Measurements from ENCODE around the gene ACTA2. TPM values are rescaled to one million over a fixed set of nuclear protein-coding genes. Genes with fewer than 3 reads are reported as not detected.

The ACTA2 gene
- total RNA-seq, 2 donors from 2014 or later = 14.6 to 29.6 TPM

DNA sequence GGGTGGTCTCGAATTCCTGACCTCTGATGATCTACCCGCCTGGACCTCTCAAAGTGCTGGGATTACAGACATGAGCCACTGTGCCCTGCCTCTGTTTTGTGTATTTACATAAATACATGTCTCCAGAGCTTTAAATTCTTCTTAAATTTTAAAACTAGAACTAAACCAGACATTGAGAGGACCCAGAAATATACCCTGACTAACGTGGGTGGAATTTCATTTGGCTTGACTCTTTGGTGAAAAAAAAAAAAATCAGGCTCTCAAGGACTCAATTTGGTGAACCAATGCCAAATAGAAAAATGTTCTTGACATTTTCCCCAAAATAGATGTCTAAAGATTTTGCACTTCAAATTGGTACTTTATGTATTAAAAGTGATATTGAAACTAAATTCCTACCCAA, 21.4 kb upstream of the ACTA2 start:
- no peaks in the 10 kb centered on the region for H3K27me3 Mint-ChIP-seq
- H3K9me3 Mint-ChIP-seq = no peaks in the 10 kb centered on the region
- no peaks in the 10 kb centered on the region for H3K36me3 Mint-ChIP-seq (ENCODE audit: low read depth)
- H3K27ac Mint-ChIP-seq = no peak overlapping the region
- ATAC-seq (replicated peaks) = no peak
- no peak overlapping the region for H3K4me3 Mint-ChIP-seq
- peaks cover 2% of the 10 kb centered on the region for H3K4me1 Mint-ChIP-seq

DNA sequence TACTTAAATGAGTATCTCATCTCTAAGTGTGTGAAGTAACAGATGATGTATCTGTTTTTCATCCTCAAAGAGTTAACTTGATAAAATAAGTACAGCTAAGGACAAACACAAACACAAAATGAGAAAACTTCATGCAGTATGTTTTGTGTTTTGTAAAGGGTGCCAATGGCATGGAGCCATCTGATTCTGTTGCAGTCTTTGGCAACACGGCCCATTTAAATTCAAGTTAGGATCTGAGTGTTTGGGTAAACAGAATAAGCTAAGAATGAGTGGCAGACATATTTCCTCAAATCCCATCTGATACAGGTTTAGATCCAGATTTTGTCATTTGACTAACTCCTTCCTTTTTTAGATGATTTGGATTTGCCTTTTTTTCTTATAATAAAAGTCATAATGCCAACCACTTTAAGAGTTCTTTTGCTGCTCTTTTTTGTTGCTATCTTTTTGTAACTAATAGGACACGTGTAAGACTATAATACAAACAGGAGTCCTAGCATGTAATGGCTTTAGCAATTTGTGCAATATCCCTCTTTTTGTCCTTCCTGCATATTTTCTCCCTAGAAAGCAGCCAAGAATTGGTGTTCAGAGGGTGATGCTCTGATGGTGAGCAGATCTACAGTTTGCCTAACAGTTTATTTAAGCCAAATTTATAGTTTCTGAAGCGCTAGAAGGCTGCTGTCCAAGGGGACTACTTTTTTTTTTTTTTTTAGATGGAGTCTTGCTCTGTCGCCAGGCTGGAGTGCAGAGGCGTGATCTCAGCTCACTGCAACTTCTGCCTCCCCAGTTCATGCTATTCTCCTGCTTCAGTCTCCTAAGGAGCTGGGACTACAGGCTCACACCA, 18.9 kb upstream of the ACTA2 start:
- no peaks in the 10 kb centered on the region for H3K4me1 Mint-ChIP-seq
- no peaks in the 10 kb centered on the region for H3K9me3 Mint-ChIP-seq
- no peaks in the 10 kb centered on the region for H3K27me3 Mint-ChIP-seq
- no peak overlapping the region for H3K27ac Mint-ChIP-seq
- no peak overlapping the region for H3K4me3 Mint-ChIP-seq
- no peaks in the 10 kb centered on the region for H3K36me3 Mint-ChIP-seq (ENCODE audit: low read depth)
- ATAC-seq (replicated peaks) = no peak

GRCh38 chr10:88968391-88968790, 15.8 kb upstream of the ACTA2 start:
- Mint-ChIP-seq H3K27ac (no peak overlapping the region), H3K36me3 (ENCODE audit: low read depth) (no peaks in the 10 kb centered on the region), H3K9me3 (no peaks in the 10 kb centered on the region), H3K4me1 (no peaks in the 10 kb centered on the region), H3K4me3 (no peak overlapping the region), H3K27me3 (no peaks in the 10 kb centered on the region)
- ATAC-seq (replicated peaks) = no peak

DNA sequence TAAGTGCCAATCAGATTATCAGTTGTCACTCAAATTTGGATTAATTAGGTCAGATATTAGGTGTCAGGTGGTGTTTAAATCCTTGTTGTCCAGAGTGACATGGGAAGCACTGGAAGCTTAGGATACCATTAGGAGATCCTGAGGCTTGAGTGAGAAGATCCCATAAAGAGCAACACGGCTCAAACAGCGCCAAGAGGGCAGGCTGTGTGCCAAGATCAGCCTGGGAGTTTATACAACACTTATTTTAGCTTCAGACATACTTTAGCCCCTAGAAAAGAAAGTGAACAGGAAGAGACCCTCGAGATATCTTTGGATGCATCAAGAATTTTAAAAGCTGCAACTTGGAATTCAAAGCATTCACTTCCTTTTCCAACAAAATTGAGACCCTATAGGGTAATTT, 14.2 kb upstream of the ACTA2 start:
- Mint-ChIP-seq H3K4me1 (peaks cover 6% of the 10 kb centered on the region), H3K4me3 (no peak overlapping the region), H3K36me3 (ENCODE audit: low read depth) (no peaks in the 10 kb centered on the region), H3K27ac (no peak overlapping the region), H3K27me3 (no peaks in the 10 kb centered on the region), H3K9me3 (no peaks in the 10 kb centered on the region)
- ATAC-seq (replicated peaks) = no peak

DNA sequence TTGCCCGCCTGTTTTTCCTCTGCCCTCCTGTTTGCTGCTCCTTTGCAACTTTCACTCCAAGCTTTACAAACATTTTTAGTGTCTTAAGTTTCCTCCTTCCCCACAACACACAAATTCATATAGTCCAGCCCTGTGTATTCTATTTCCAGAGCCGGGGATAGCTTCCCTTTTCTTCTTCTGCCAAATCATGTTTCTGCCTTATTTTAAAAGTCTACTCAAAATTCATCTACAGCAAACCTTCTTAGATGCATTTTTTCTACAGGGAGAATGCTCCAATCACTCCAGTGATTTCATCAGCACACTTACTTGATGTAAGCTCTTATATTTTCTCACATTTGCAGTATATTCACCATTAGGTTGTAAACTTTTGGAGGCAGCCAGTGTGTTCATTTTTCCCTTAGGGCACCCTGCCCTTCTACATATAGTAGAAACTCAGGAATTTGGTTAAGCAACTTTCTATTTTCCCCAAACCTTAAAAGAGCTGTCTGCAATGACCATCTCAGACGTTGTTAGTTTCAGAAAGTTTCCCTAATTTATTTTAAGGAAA, 12.4 kb upstream of the ACTA2 start:
- Mint-ChIP-seq H3K4me3 (no peak overlapping the region), H3K36me3 (ENCODE audit: low read depth) (no peaks in the 10 kb centered on the region), H3K27ac (no peak overlapping the region), H3K4me1 (peaks cover 14% of the 10 kb centered on the region), H3K9me3 (no peaks in the 10 kb centered on the region), H3K27me3 (no peaks in the 10 kb centered on the region)
- ATAC-seq (replicated peaks) = no peak

DNA sequence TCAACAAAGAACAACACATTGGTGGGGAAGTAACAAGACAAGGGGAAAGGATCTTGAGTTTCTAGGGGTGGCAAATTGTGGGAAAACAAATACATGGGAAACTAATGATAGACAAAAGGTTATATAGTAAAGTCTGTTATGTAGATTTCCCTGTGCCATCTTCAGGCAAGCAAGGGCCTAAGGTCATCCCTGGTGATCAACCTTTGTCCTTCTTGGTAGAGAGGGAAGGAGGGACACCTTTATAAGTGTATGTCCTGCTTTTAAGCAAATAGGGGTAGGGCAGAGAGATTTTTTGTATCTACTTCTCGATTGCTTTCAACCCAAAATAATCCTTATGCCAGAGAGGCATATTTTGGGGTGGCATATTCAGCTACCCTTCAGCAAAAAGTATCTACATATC, 11.8 kb upstream of the ACTA2 start:
- no peaks in the 10 kb centered on the region for H3K27me3 Mint-ChIP-seq
- H3K36me3 Mint-ChIP-seq (ENCODE audit: low read depth) = no peaks in the 10 kb centered on the region
- H3K4me1 Mint-ChIP-seq = peaks cover 14% of the 10 kb centered on the region
- H3K4me3 Mint-ChIP-seq = no peak overlapping the region
- ATAC-seq (replicated peaks) = no peak
- H3K27ac Mint-ChIP-seq = no peak overlapping the region
- no peaks in the 10 kb centered on the region for H3K9me3 Mint-ChIP-seq

DNA sequence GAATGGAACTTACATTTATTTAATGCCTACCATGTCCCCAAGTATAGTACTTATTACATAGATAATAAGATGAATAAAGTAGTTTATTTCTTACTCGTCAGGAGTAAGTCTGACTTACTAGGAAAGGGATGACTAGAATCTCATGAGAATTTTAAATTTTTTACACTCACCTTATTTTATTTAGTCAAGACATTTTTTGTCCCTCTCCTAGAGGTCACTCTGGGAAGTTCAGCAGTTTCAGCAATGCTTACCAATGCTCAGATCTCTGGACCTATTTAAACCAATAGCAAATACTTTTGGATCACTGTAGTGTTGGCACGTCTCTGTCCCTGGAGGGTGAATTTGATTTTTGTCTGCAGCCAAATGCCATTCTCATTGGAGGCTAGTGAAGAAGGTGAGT, 10.7 kb upstream of the ACTA2 start:
- H3K27ac Mint-ChIP-seq = no peak overlapping the region
- H3K4me1 Mint-ChIP-seq = peaks cover 14% of the 10 kb centered on the region
- no peak for ATAC-seq (replicated peaks)
- H3K27me3 Mint-ChIP-seq = no peaks in the 10 kb centered on the region
- no peaks in the 10 kb centered on the region for H3K36me3 Mint-ChIP-seq (ENCODE audit: low read depth)
- H3K9me3 Mint-ChIP-seq = no peaks in the 10 kb centered on the region
- H3K4me3 Mint-ChIP-seq = no peak overlapping the region

- no peaks in the 10 kb centered on the region for H3K27me3 Mint-ChIP-seq
- H3K4me1 Mint-ChIP-seq = peaks cover 14% of the 10 kb centered on the region
- H3K9me3 Mint-ChIP-seq = no peaks in the 10 kb centered on the region
- H3K27ac Mint-ChIP-seq = no peak overlapping the region
- H3K4me3 Mint-ChIP-seq = peak overlapping the region; percentile 17
- no peaks in the 10 kb centered on the region for H3K36me3 Mint-ChIP-seq (ENCODE audit: low read depth)
- ATAC-seq (replicated peaks) = no peak
These were observed 9.8 kb upstream of the ACTA2 start for GRCh38 chr10:88962336-88962735.

DNA sequence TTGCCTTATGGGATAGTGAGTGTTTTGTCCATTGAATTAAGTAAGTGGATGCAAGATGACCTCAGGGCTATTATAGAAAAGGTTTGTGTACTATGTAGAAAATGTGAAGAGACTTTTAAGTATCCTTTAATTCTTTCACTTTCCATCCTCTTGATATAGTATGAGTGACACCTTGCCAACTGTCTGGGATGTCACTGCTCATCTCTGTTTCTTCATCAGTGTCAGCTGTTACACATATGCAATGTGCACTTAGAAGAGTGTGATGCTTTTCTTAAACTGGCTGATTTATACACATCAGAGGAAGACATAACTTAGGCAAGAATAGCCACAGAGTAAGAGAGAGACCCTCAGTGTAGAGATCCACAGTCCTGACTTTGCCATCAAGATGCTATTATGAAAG, 8.7 kb upstream of the ACTA2 start:
- peak overlapping the region; percentile 5 for H3K4me3 Mint-ChIP-seq
- no peaks in the 10 kb centered on the region for H3K27me3 Mint-ChIP-seq
- no peaks in the 10 kb centered on the region for H3K36me3 Mint-ChIP-seq (ENCODE audit: low read depth)
- peaks cover 14% of the 10 kb centered on the region for H3K4me1 Mint-ChIP-seq
- ATAC-seq (replicated peaks) = peak; percentile 19
- peak overlapping the region; percentile 11 for H3K27ac Mint-ChIP-seq
- no peaks in the 10 kb centered on the region for H3K9me3 Mint-ChIP-seq

- Mint-ChIP-seq H3K27ac (peak overlapping the region; percentile 11), H3K27me3 (no peaks in the 10 kb centered on the region), H3K9me3 (no peaks in the 10 kb centered on the region), H3K4me1 (peaks cover 14% of the 10 kb centered on the region), H3K4me3 (peak overlapping the region; percentile 5), H3K36me3 (ENCODE audit: low read depth) (no peaks in the 10 kb centered on the region)
- ATAC-seq (replicated peaks) = peak; percentile 97
These were observed 8.2 kb upstream of the ACTA2 start for GRCh38 chr10:88960802-88961201.

GRCh38 chr10:88958721-88959120, 6.1 kb upstream of the ACTA2 start:
- H3K9me3 Mint-ChIP-seq = no peaks in the 10 kb centered on the region
- ATAC-seq (replicated peaks) = no peak
- H3K4me1 Mint-ChIP-seq = peaks cover 14% of the 10 kb centered on the region
- H3K36me3 Mint-ChIP-seq (ENCODE audit: low read depth) = no peaks in the 10 kb centered on the region
- no peak overlapping the region for H3K4me3 Mint-ChIP-seq
- H3K27me3 Mint-ChIP-seq = no peaks in the 10 kb centered on the region
- no peak overlapping the region for H3K27ac Mint-ChIP-seq

DNA sequence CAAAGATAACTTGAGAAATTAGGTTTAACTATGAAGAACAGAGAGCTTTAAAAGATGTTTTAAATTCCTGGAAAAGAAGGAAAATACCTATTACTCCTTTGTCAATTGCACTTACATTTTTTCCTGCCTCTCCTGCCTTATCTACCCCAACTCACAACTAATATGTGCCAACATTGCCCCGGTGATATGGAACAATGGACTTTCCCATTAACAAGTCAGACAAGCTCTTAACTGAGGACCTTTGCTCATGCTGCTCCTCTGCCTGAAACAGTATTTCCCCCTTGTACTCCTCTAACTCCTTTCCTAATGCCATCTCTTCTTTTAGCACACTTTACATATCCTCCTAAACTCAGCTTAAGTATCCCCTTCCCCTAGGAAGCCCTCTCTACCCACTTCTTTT, 4.8 kb upstream of the ACTA2 start:
- peaks cover 9% of the 10 kb centered on the region for H3K4me1 Mint-ChIP-seq
- no peaks in the 10 kb centered on the region for H3K27me3 Mint-ChIP-seq
- H3K9me3 Mint-ChIP-seq = no peaks in the 10 kb centered on the region
- ATAC-seq (replicated peaks) = no peak
- H3K27ac Mint-ChIP-seq = no peak overlapping the region
- H3K4me3 Mint-ChIP-seq = no peak overlapping the region
- H3K36me3 Mint-ChIP-seq (ENCODE audit: low read depth) = no peaks in the 10 kb centered on the region

- Mint-ChIP-seq H3K36me3 (ENCODE audit: low read depth) (peaks cover 10% of the 10 kb centered on the region), H3K4me3 (no peak overlapping the region), H3K4me1 (no peaks in the 10 kb centered on the region), H3K27ac (no peak overlapping the region), H3K27me3 (no peaks in the 10 kb centered on the region), H3K9me3 (no peaks in the 10 kb centered on the region)
- ATAC-seq (replicated peaks) = no peak
These were observed 2.0 kb upstream of the ACTA2 start for GRCh38 chr10:88954458-88955083.

- no peak for ATAC-seq (replicated peaks)
- no peaks in the 10 kb centered on the region for H3K9me3 Mint-ChIP-seq
- no peaks in the 10 kb centered on the region for H3K4me1 Mint-ChIP-seq
- no peak overlapping the region for H3K27ac Mint-ChIP-seq
- H3K36me3 Mint-ChIP-seq (ENCODE audit: low read depth) = peaks cover 10% of the 10 kb centered on the region
- H3K4me3 Mint-ChIP-seq = no peak overlapping the region
- H3K27me3 Mint-ChIP-seq = no peaks in the 10 kb centered on the region
These were observed 1.1 kb upstream of the ACTA2 start for GRCh38 chr10:88953662-88954061.

Data from activated T-helper 17 cell treated with anti-CD3 and anti-CD28 coated beads, Interleukin-2, amount 50 U/mL, for 72 hours (primary cell).